Peyer's patch (tissue), 4 donors: ENCODE measurements around the gene KIF21B. TPM values are rescaled to one million over a fixed set of nuclear protein-coding genes. Genes with fewer than 3 reads are reported as not detected.

ENCODE experiments used
- DNase-seq, 3 donors: peaks; one replicate each; pipeline ENCODE4 v3.0.0-alpha.2; 2017 to 2019
- H3K27ac ChIP-seq, 4 donors: fragments of 200-600 bp; sonication (generic); one replicate each; pipeline ENCODE4 v1.5.1; 2016 to 2019
- H3K27me3 ChIP-seq, 2 donors: fragments of 200-600 bp; sonication (generic); one replicate each; pipeline ENCODE4 v1.5.1; 2019
- H3K36me3 ChIP-seq, 3 donors: fragments of 200-600 bp; sonication (generic); one replicate each; pipeline ENCODE4 v1.5.1; 2016 to 2019
- H3K4me1 ChIP-seq, 4 donors: fragments of 200-600 bp; sonication (generic); one replicate each; pipeline ENCODE4 v1.5.1; 2016 to 2019
- H3K4me3 ChIP-seq, 4 donors: fragments of 200-600 bp; sonication (generic); 1 replicate in 3 of 4; 2 replicates in 1 of 4; pipeline ENCODE4 v1.5.1; 2016 to 2019; ENCODE audit warnings: mild to moderate bottlenecking in 1 of 4
- H3K9me3 ChIP-seq, 4 donors: fragments of 200-600 bp; sonication (generic); one replicate each; pipeline ENCODE4 v1.5.1; 2016 to 2019; ENCODE audit warnings: mild to moderate bottlenecking in 1 of 4
- POLR2A ChIP-seq, 2 donors: fragments of 450-650 bp; IDR thresholded peaks; one replicate each; pipeline ENCODE4 v1.5.1; 2017; ENCODE audit warnings: antibody characterized with exemption in 2 of 2, mild to moderate bottlenecking in 2 of 2, moderate library complexity in 2 of 2
- total RNA-seq, 4 donors: library from RNA; depleted of rRNA; stranded (reverse); fragments of >200 nt; gene quantifications; one replicate each; pipeline ENCODE4 v1.1.0, GENCODE V29; 2016
- TF ChIP-seq, protein P1 (sequence below), 6 experiments: fragments of 450-650 bp in 4 of 6; fragments of 200-600 bp in 2 of 6; sonication (generic) in 1 of 6; IDR thresholded peaks; one replicate each; pipeline ENCODE4 v1.5.1; 2017 to 2019; ENCODE audit warnings: antibody characterized with exemption in 6 of 6, mild to moderate bottlenecking in 3 of 6, moderate library complexity in 1 of 6

Gene KIF21B
- total RNA-seq, 4 donors from 2014 or later: 6.7 to 19.0 (median 13.3) TPM

DNA sequence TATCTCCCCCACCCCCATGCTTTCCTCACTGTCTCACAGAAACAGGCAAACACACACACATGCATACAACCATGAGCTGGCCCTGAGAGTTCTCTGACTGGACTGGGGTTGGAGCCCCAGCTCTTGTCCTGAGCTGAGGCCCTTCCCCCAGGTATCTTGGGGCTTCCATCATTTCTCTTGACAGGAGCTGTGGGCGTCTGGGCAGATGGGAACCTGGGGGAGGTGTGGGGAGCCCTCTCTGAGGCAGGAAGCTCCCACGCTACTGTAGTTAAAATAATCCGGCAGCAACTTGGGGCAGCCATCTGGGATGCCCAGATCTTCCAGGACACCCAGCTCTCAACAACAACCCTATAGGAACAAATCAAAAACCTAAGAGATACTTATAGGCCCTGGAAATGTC is 2.7 kb upstream of the KIF21B start:
- TF ChIP-seq POLR2A (IDR thresholded peaks at IDR 0.05): no peak
- TF ChIP-seq, protein P1, sequence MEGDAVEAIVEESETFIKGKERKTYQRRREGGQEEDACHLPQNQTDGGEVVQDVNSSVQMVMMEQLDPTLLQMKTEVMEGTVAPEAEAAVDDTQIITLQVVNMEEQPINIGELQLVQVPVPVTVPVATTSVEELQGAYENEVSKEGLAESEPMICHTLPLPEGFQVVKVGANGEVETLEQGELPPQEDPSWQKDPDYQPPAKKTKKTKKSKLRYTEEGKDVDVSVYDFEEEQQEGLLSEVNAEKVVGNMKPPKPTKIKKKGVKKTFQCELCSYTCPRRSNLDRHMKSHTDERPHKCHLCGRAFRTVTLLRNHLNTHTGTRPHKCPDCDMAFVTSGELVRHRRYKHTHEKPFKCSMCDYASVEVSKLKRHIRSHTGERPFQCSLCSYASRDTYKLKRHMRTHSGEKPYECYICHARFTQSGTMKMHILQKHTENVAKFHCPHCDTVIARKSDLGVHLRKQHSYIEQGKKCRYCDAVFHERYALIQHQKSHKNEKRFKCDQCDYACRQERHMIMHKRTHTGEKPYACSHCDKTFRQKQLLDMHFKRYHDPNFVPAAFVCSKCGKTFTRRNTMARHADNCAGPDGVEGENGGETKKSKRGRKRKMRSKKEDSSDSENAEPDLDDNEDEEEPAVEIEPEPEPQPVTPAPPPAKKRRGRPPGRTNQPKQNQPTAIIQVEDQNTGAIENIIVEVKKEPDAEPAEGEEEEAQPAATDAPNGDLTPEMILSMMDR (IDR thresholded peaks at IDR 0.05): no peak
- Histone ChIP-seq H3K9me3 (no peaks in the 10 kb centered on the region), H3K36me3 (no peaks in the 10 kb centered on the region), H3K27me3 (no peaks in the 10 kb centered on the region), H3K4me3 (no peak overlapping the region), H3K27ac (peak overlapping the region in 1 of 4 donors; percentile 38), H3K4me1 (peaks cover 0 to 51% (median 24%) of the 10 kb centered on the region in 4 donors)
- DNase-seq: no peak

DNA sequence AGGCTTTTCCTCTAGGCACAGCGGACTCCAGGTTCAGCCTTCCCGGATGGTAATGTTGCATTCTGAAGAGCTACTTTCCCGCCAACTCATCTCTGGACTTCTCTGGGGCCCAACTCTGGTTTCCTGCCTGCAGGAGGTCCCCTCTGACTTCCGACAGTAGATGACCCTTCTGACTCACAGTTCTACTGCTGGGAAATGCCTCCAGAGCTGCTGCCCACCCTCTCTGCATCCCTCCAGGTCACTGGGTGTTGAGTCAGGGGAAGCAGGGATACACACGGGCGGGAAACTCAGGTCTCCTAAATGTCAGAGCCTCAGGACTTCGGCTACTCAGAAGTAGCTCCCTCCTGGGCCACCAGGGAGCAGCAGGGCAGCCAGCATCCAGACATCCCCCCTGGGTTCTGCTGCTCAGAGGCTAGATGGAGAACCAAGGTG is 2.1 kb upstream of the KIF21B start:
- peaks cover 0 to 57% (median 30%) of the 10 kb centered on the region in 4 donors for H3K4me1 ChIP-seq
- H3K27ac ChIP-seq: no peak overlapping the region
- no peaks in the 10 kb centered on the region for H3K36me3 ChIP-seq
- H3K4me3 ChIP-seq: no peak overlapping the region
- no peak for TF ChIP-seq POLR2A (IDR thresholded peaks at IDR 0.05)
- TF ChIP-seq, protein P1 (IDR thresholded peaks at IDR 0.05): no peak
- no peaks in the 10 kb centered on the region for H3K9me3 ChIP-seq
- DNase-seq: no peak
- H3K27me3 ChIP-seq: no peaks in the 10 kb centered on the region

DNA sequence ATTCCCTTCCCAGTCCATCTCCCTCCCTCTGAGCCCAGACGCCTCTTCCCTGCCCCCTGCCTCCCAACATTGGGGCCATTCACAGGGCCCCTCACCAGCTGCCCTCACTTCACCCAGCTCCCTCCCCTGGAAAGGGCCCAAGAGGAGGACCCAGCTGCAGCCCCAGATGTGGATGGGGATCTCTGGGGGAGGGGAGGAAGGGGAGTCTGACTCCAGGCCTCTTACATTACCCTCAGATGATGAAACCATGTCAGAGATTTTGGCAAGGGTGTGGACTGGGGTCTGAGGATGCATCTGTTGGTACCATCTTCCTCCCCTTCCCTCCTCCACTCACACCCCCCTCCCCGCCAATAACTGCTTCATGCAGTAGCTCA is 1.1 kb upstream of the KIF21B start:
- H3K9me3 ChIP-seq: no peaks in the 10 kb centered on the region
- TF ChIP-seq, protein P1 (IDR thresholded peaks at IDR 0.05): no peak
- no peak for TF ChIP-seq POLR2A (IDR thresholded peaks at IDR 0.05)
- H3K4me1 ChIP-seq: peaks cover 0 to 67% (median 39%) of the 10 kb centered on the region in 4 donors
- no peak overlapping the region for H3K4me3 ChIP-seq
- H3K27me3 ChIP-seq: no peaks in the 10 kb centered on the region
- H3K27ac ChIP-seq: no peak overlapping the region
- no peak for DNase-seq
- no peaks in the 10 kb centered on the region for H3K36me3 ChIP-seq

DNA sequence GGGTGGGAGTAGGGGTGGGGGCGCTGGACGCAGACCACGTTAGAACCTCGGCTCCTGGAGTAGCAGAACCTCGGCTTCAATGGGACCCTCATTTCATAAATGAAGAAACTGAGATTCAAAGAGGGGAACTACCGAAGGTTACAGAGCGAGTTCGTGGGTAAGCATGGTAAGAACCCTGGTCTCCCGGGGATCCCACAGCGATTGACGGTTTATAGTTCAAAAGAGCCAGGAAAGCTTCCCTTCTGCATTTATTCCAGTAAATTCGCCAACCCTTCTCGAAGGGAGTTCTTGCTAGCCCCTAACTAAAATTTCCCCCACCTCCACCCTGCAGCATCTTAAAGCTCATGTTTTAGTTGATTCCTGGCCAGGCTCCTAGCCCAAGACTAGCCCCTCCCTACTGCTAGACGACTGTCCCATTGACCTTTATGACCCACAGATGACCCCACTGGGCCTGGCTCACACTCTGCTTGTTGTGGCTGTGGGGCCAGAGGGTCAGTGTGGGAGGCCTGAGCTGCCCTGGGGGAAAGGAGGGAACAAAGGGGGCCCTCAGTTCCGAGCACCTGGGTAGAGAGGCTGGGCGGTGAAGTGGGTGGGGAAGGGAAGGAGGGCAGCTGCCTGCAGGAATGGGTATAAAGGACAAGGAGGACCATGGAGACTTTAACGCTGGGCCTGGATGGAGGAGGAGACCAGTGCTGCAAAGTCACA is 558 bp upstream of the KIF21B start:
- peaks cover 0 to 71% (median 42%) of the 10 kb centered on the region in 4 donors for H3K4me1 ChIP-seq
- no peak for DNase-seq
- no peaks in the 10 kb centered on the region for H3K9me3 ChIP-seq
- peak overlapping the region; percentile 62 to 84 (median 81) for H3K4me3 ChIP-seq
- no peak for TF ChIP-seq POLR2A (IDR thresholded peaks at IDR 0.05)
- TF ChIP-seq, protein P1 (IDR thresholded peaks at IDR 0.05): no peak
- H3K27ac ChIP-seq: peak overlapping the region in 1 of 4 donors; percentile 89
- H3K36me3 ChIP-seq: no peaks in the 10 kb centered on the region
- H3K27me3 ChIP-seq: no peaks in the 10 kb centered on the region

DNA sequence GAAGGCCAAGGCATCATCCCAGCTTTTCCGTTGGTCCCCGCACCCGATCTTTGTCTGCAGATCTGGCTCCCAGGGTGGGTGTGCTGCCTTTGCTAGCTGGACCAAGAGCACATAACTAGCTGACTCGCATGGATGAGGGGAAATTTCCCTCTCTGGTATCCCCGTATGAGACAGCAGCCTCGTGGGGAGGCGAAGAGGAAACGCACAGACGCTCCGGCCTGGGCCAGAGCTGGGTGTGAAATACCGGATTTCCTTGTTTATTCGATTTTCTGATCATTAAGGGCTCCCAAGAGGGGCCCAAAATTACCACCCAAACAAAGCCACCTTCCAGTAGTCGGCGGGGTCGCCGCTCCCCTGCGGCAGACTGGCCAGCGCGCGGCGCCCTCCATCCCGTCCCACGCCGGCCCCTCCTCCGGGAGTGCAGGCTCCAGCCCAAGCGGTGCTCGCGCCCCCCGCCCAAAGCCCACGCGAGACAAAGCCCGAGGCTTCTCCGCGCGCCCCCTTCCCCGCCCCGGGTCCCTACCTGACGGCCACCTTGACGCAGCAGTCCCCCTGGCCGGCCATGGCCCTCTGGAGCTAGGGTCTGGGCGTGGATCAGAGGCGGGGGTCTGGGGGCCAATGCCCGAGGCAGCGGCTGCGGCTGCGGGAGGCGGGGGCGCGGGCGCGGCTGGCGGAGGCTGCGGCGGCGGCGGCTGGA is 546 bp downstream of the KIF21B start:
- peak overlapping the region; percentile 63 to 89 (median 76) for H3K27ac ChIP-seq
- H3K27me3 ChIP-seq: no peaks in the 10 kb centered on the region
- H3K36me3 ChIP-seq: no peaks in the 10 kb centered on the region
- peaks cover 0 to 70% (median 41%) of the 10 kb centered on the region in 4 donors for H3K4me1 ChIP-seq
- H3K9me3 ChIP-seq: no peaks in the 10 kb centered on the region
- DNase-seq: peak in 1 of 3 donors; percentile 43
- H3K4me3 ChIP-seq: peak overlapping the region; percentile 62 to 84 (median 81)
- TF ChIP-seq, protein P1 (IDR thresholded peaks at IDR 0.05): no peak
- no peak for TF ChIP-seq POLR2A (IDR thresholded peaks at IDR 0.05)
